H1 (cell line): Measurements from ENCODE around the gene FARS2. TPM values are rescaled to one million over a fixed set of nuclear protein-coding genes. Genes with fewer than 3 reads are reported as not detected.

Experiments
- CTCF ChIA-PET: fragments of 300-600 bp; sonication (Branson Sonifier 250); formaldehyde crosslinking; loops from one replicate; lab custom pipeline; 2021; ENCODE audit not compliant: partially characterized antibody; lab: Charles Lee
- POLR2A ChIA-PET: fragments of 300-600 bp; sonication (Branson Sonifier 250); formaldehyde crosslinking; loops from one replicate; lab custom pipeline; 2021; ENCODE audit warnings: inconsistent platforms; ENCODE audit not compliant: partially characterized antibody; lab: Charles Lee
- DNase-seq, 2 experiments: peaks; one replicate each; pipeline versions ENCODE4 v3.0.0 to v3.0.0-alpha.2; 2010 to 2022; ENCODE audit warnings: low spot score in 2 of 2, low read depth in 1 of 2, mixed read lengths in 1 of 2
- FAIRE-seq: peaks from 2 replicates; lab custom pipeline; 2011; peaks lifted over from hg19 to GRCh38; lab: Jason Lieb, UNC
- H2AFZ ChIP-seq: 2 replicates; pipeline ENCODE4 v1.8.1; 2012; ENCODE audit warnings: low read length, inconsistent platforms
- H2AK5ac ChIP-seq: 2 replicates; pipeline ENCODE4 v1.6.1; 2013; ENCODE audit warnings: low read depth, low read length
- H2BK120ac ChIP-seq: replicated peaks from 2 replicates; pipeline ENCODE3; 2013; ENCODE audit warnings: low read depth, low read length, inconsistent platforms
- H2BK12ac ChIP-seq: 2 replicates; pipeline ENCODE4 v1.6.1; 2013; ENCODE audit warnings: low read depth, low read length
- H2BK15ac ChIP-seq: 2 replicates; pipeline ENCODE4 v1.6.1; 2013; ENCODE audit warnings: low read length
- H2BK20ac ChIP-seq: 2 replicates; pipeline ENCODE4 v1.6.1; 2013; ENCODE audit warnings: low read length
- H2BK5ac ChIP-seq: 2 replicates; pipeline ENCODE4 v1.6.1; 2013; ENCODE audit warnings: low read depth, low read length
- H3K14ac ChIP-seq: 2 replicates; pipeline ENCODE4 v1.6.1; 2013; ENCODE audit warnings: inconsistent platforms; ENCODE audit not compliant: insufficient read length
- H3K18ac ChIP-seq: 2 replicates; pipeline ENCODE4 v1.6.1; 2013; ENCODE audit warnings: low read length; ENCODE audit errors: extremely low read depth
- H3K23ac ChIP-seq: 2 replicates; pipeline ENCODE4 v1.6.1; 2013; ENCODE audit warnings: inconsistent platforms; ENCODE audit not compliant: insufficient read length
- H3K23me2 ChIP-seq: 2 replicates; pipeline ENCODE4 v1.6.1; 2013; ENCODE audit warnings: low read depth, low read length
- H3K27ac ChIP-seq: 2 replicates; pipeline ENCODE4 v1.6.1; 2011; ENCODE audit warnings: low read depth, low read length, inconsistent platforms
- H3K27me3 ChIP-seq, 4 experiments: replicated peaks in 1 of 4; 1 replicate in 1 of 4; 2 replicates in 3 of 4; pipeline versions ENCODE4 v1.6.1 to v1.8.1; 2011 to 2013; ENCODE audit warnings: low read length in 3 of 4, mild to moderate bottlenecking in 3 of 4, inconsistent platforms in 2 of 4, mixed read lengths in 2 of 4, moderate library complexity in 1 of 4; ENCODE audit not compliant: control insufficient read depth in 3 of 4, insufficient read depth in 3 of 4; ENCODE audit errors: extremely low read depth in 1 of 4
- H3K36me3 ChIP-seq, 4 experiments: 2 replicates each; pipeline versions ENCODE4 v1.6.1 to v1.8.1; 2011 to 2013; ENCODE audit warnings: mild to moderate bottlenecking in 4 of 4, low read length in 3 of 4, moderate library complexity in 2 of 4, control low read depth in 1 of 4, inconsistent platforms in 1 of 4; ENCODE audit not compliant: insufficient read depth in 4 of 4, control insufficient read depth in 2 of 4
- H3K4ac ChIP-seq: replicated peaks from 2 replicates; pipeline ENCODE3; 2013; ENCODE audit warnings: low read length, low read depth, mixed read lengths, inconsistent platforms; ENCODE audit not compliant: insufficient read length
- H3K4me1 ChIP-seq, 4 experiments: replicated peaks in 1 of 4; 1 replicate in 1 of 4; 2 replicates in 3 of 4; pipeline versions ENCODE4 v1.6.1 to v1.8.1; 2011 to 2013; ENCODE audit warnings: low read length in 3 of 4, inconsistent platforms in 2 of 4, mixed read lengths in 1 of 4; ENCODE audit not compliant: insufficient read depth in 4 of 4, control insufficient read depth in 3 of 4
- H3K4me2 ChIP-seq, 2 experiments: 2 replicates each; pipeline versions ENCODE4 v1.6.1 to v1.8.1; 2011 to 2013; ENCODE audit warnings: low read depth in 2 of 2, low read length in 2 of 2, control low read depth in 1 of 2, inconsistent platforms in 1 of 2, mild to moderate bottlenecking in 1 of 2; ENCODE audit not compliant: insufficient read depth in 1 of 2
- H3K4me3 ChIP-seq, 4 experiments: fragments of 200-600, 300-600 bp in 1 of 4; sonication (generic), shearing (Covaris generic), sonication (Bioruptor Twin) in 1 of 4; 2 replicates each; pipeline versions ENCODE4 v1.5.1 to v1.8.1; 2011 to 2016; ENCODE audit warnings: low read length in 4 of 4, low read depth in 3 of 4, control low read depth in 2 of 4, inconsistent platforms in 2 of 4, mild to moderate bottlenecking in 2 of 4, mixed read lengths in 1 of 4, moderate library complexity in 1 of 4; ENCODE audit not compliant: insufficient read depth in 2 of 4; ENCODE audit errors: extremely low read depth in 1 of 4
- H3K56ac ChIP-seq: replicated peaks from 2 replicates; pipeline ENCODE3; 2013; ENCODE audit warnings: low read depth, mild to moderate bottlenecking, mixed read lengths, low read length, inconsistent platforms; ENCODE audit not compliant: insufficient read length
- H3K79me1 ChIP-seq: 2 replicates; pipeline ENCODE4 v1.6.1; 2013; ENCODE audit warnings: low read depth, low read length, control low read depth
- H3K79me2 ChIP-seq, 2 experiments: 2 replicates each; pipeline versions ENCODE4 v1.6.1 to v1.8.1; 2012 to 2013; ENCODE audit warnings: low read length in 2 of 2, mild to moderate bottlenecking in 2 of 2, inconsistent platforms in 1 of 2; ENCODE audit not compliant: insufficient read depth in 2 of 2, control insufficient read depth in 1 of 2
- H3K9ac ChIP-seq, 4 experiments: replicated peaks in 1 of 4; 1 replicate in 1 of 4; 2 replicates in 3 of 4; pipeline versions ENCODE4 v1.6.1 to v1.8.1; 2011 to 2013; ENCODE audit warnings: low read depth in 3 of 4, low read length in 3 of 4, control low read depth in 2 of 4, mild to moderate bottlenecking in 2 of 4, moderate library complexity in 2 of 4, inconsistent platforms in 1 of 4; ENCODE audit errors: extremely low read depth in 1 of 4
- H3K9me3 ChIP-seq, 2 experiments: 2 replicates each; pipeline versions ENCODE4 v1.6.1 to v1.8.1; 2012 to 2013; ENCODE audit warnings: mild to moderate bottlenecking in 2 of 2, moderate library complexity in 2 of 2, control low read depth in 1 of 2, inconsistent platforms in 1 of 2, low read depth in 1 of 2, low read length in 1 of 2, mixed read lengths in 1 of 2; ENCODE audit not compliant: insufficient read depth in 2 of 2
- H4K20me1 ChIP-seq, 2 experiments: replicated peaks in 1 of 2; 2 replicates each; pipeline versions ENCODE3 to v1.8.1; 2011 to 2013; ENCODE audit warnings: inconsistent platforms in 2 of 2, low read length in 2 of 2, mild to moderate bottlenecking in 1 of 2; ENCODE audit not compliant: insufficient read depth in 2 of 2, control insufficient read depth in 1 of 2
- H4K5ac ChIP-seq: 2 replicates; pipeline ENCODE4 v1.6.1; 2013; ENCODE audit warnings: low read length, low read depth, mixed read lengths, inconsistent platforms; ENCODE audit not compliant: insufficient read length
- H4K8ac ChIP-seq: 2 replicates; pipeline ENCODE4 v1.8.0; 2013; ENCODE audit warnings: mild to moderate bottlenecking, moderate library complexity, low read length, inconsistent platforms; ENCODE audit not compliant: insufficient read depth; ENCODE audit errors: extremely low read depth
- H4K91ac ChIP-seq: replicated peaks from 2 replicates; pipeline ENCODE3; 2013; ENCODE audit warnings: low read length, mixed read lengths, inconsistent platforms; ENCODE audit not compliant: insufficient read length
- BCL11A ChIP-seq, 2 experiments: IDR thresholded peaks; one replicate each; pipeline ENCODE4 v1.6.1; 2011; ENCODE audit warnings: low read depth in 2 of 2, low read length in 2 of 2, mild to moderate bottlenecking in 2 of 2
- BRCA1 ChIP-seq: IDR thresholded peaks from 2 replicates; pipeline ENCODE4 v1.6.1; 2012; ENCODE audit warnings: low read depth, low read length, improper control_type of control experiment
- CHD2 ChIP-seq: IDR thresholded peaks from 2 replicates; pipeline ENCODE4 v1.6.1; 2012; ENCODE audit warnings: low read length, improper control_type of control experiment
- KDM1A ChIP-seq: fragments of 200-600, 300-600 bp; sonication (generic); IDR thresholded peaks from 2 replicates; pipeline ENCODE4 v1.7.1; 2016; ENCODE audit warnings: mild to moderate bottlenecking, low read length, borderline replicate concordance
- KDM5A ChIP-seq: fragments of 200-600 bp; IDR thresholded peaks from 2 replicates; pipeline ENCODE4 v1.7.1; 2012; ENCODE audit warnings: mild to moderate bottlenecking, low read length, inconsistent platforms, mixed read lengths
- NANOG ChIP-seq: IDR thresholded peaks from 2 replicates; pipeline ENCODE4 v1.6.1; 2011; ENCODE audit warnings: low read length, low read depth, mild to moderate bottlenecking, inconsistent platforms; ENCODE audit not compliant: insufficient read depth, poor library complexity, severe bottlenecking
- POLR2A ChIP-seq, 2 experiments: IDR thresholded peaks; 1 replicate in 1 of 2; 2 replicates in 1 of 2; pipeline ENCODE4 v1.6.1; 2011; ENCODE audit warnings: low read depth in 2 of 2, low read length in 2 of 2, mild to moderate bottlenecking in 2 of 2; ENCODE audit errors: control extremely low read depth in 1 of 2
- POLR2AphosphoS5 ChIP-seq: IDR thresholded peaks from 2 replicates; pipeline ENCODE4 v1.6.1; 2011; ENCODE audit warnings: low read depth, low read length
- RAD21 ChIP-seq, 2 experiments: IDR thresholded peaks in 1 of 2; conservative IDR thresholded peaks in 1 of 2; 2 replicates each; pipeline ENCODE4 v1.6.1; 2011; ENCODE audit warnings: low read depth in 2 of 2, low read length in 2 of 2, improper control_type of control experiment in 1 of 2, inconsistent platforms in 1 of 2, mild to moderate bottlenecking in 1 of 2, moderate library complexity in 1 of 2
- RXRA ChIP-seq: IDR thresholded peaks from 2 replicates; pipeline ENCODE4 v1.6.1; 2011; ENCODE audit warnings: low read depth, mild to moderate bottlenecking, low read length, moderate library complexity; ENCODE audit not compliant: insufficient read depth
- SIX5 ChIP-seq: IDR thresholded peaks from 2 replicates; pipeline ENCODE4 v1.6.1; 2011; ENCODE audit warnings: mild to moderate bottlenecking, low read depth, low read length
- WGBS, 2 experiments: shearing (Covaris generic) in 1 of 2; methylation state at CpG; one replicate each; pipeline versions ENCODE4 v1.1.6 to v1.1.7; 2013 to 2015; ENCODE audit warnings: low lambda C conversion rate in 2 of 2, mixed read lengths in 2 of 2, inconsistent platforms in 1 of 2, low coverage in 1 of 2, missing lambda C conversion rate in 1 of 2; ENCODE audit not compliant: insufficient replicate concordance in 2 of 2, insufficient coverage in 1 of 2, insufficient read length in 1 of 2; ENCODE audit errors: extremely low coverage in 1 of 2, missing lambda C conversion rate in 1 of 2; 5-methylcytosine and 5-hydroxymethylcytosine counted together
- polyA plus RNA-seq, 7 experiments: library from polyadenylated mRNA; depleted of rRNA in 3 of 7; stranded (reverse) in 5 of 7; unstranded in 2 of 7; fragments of >200 nt in 5 of 7; fragments of 200-250 nt in 2 of 7; gene quantifications; 1 replicate in 5 of 7; 2 replicates in 1 of 7; 4 replicates in 1 of 7; pipeline versions ENCODE4 v1.2.1 to v1.2.3, GENCODE V29; 2011 to 2013; ENCODE audit warnings: missing spikeins in 2 of 7, mixed read lengths in 2 of 7
- total RNA-seq: library from RNA; stranded (reverse); fragmentation: NEBNext Ultra II Directional; extraction: Animal tissue kit (Norgen Biotek cat#: 25700); gene quantifications from 2 replicates; pipeline ENCODE4 v1.2.1, GENCODE V29; 2021
- TF ChIP-seq, protein P1 (sequence below): IDR thresholded peaks from 2 replicates; pipeline ENCODE4 v1.6.1; 2011; ENCODE audit warnings: low read depth, mild to moderate bottlenecking, low read length; ENCODE audit not compliant: insufficient read depth
- TF ChIP-seq, protein P2 (sequence below): IDR thresholded peaks from 2 replicates; pipeline ENCODE4 v1.6.1; 2012; ENCODE audit warnings: inconsistent platforms

Gene FARS2
- total and polyA plus RNA-seq, 2 of the 8 experiments (the other 6 are each of a cell fraction or from before 2014, with no cell fraction given): 11.7 to 14.4 TPM

DNA sequence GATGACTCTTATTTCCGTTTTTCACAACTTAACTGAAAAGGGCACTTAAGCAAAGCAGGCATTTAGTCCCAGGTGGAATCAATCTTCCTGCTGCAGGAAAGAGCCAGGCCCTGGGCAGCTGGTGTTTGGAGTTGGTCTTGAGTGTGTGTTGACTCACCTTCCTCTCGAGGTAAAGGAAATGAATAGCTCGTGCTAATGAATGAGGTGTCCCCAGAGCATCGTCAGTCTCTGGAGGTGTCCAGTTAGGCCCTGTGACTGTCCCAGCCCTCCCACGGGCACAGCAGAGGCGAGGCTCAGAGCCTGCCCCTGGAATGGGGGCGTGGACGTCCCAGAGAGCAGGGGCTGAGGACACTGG, 467.7 kb downstream of the FARS2 start:
- H3K23me2 ChIP-seq: no peaks in the 10 kb centered on the region
- CTCF ChIA-PET: interaction anchor here (1.1 to 1.4 kb wide), 3 partner anchors 16 to 402 kb away, joined by 3 read pairs; no protein-coding TSS in a partner anchor
- H3K36me3 ChIP-seq: no peaks in the 10 kb centered on the region
- no peak overlapping the region for H3K4me3 ChIP-seq
- H3K27ac ChIP-seq: no peak overlapping the region
- no peaks in the 10 kb centered on the region for H4K20me1 ChIP-seq
- H2BK120ac ChIP-seq: no peak overlapping the region
- no peak for DNase-seq
- WGBS, 2 experiments: 83% methylated on average over 8 of the region's 8 CpGs; no CpG with 5 or more reads in 1 of the 2 experiments
- H4K8ac ChIP-seq: no peak overlapping the region
- no peak overlapping the region for H2AFZ ChIP-seq
- H3K14ac ChIP-seq: no peak overlapping the region
- no peak for FAIRE-seq
- POLR2A ChIA-PET: no interaction called here
- H3K4me1 ChIP-seq: peaks cover 0 to 5% (median 2%) of the 10 kb centered on the region in 4 experiments; a peak in 3 of 7 replicates
- H3K79me1 ChIP-seq: no peaks in the 10 kb centered on the region
- peak overlapping the region; percentile 65; the same call in 1 of the 2 replicates for H2AK5ac ChIP-seq
- 0 out of 2 replicates have a peak overlapping the region, but pooled peaks have one; percentile 6 for H2BK12ac ChIP-seq
- H2BK15ac ChIP-seq: no peak overlapping the region
- no peak overlapping the region for H3K18ac ChIP-seq
- no peak overlapping the region for H2BK5ac ChIP-seq
- H3K79me2 ChIP-seq: no peaks in the 10 kb centered on the region
- no peaks in the 10 kb centered on the region; a peak in 1 of 7 replicates for H3K27me3 ChIP-seq
- H3K23ac ChIP-seq: no peak overlapping the region
- no peak overlapping the region for H3K9ac ChIP-seq
- H3K9me3 ChIP-seq: no peaks in the 10 kb centered on the region
- H4K5ac ChIP-seq: no peak overlapping the region
- no peak overlapping the region for H3K56ac ChIP-seq
- H3K4me2 ChIP-seq: no peak overlapping the region
- H4K91ac ChIP-seq: no peak overlapping the region
- no peak overlapping the region for H2BK20ac ChIP-seq
- TF ChIP-seq, protein P1, sequence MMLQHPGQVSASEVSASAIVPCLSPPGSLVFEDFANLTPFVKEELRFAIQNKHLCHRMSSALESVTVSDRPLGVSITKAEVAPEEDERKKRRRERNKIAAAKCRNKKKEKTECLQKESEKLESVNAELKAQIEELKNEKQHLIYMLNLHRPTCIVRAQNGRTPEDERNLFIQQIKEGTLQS: no peak
- TF ChIP-seq CHD2: no peak
- no peak for TF ChIP-seq KDM5A
- TF ChIP-seq BCL11A (IDR thresholded peaks at IDR 0.05; ENCODE audit: low read depth in 2 of 2, low read length in 2 of 2): no peak
- TF ChIP-seq RAD21 (IDR thresholded peaks at IDR 0.05 in 1 of 2, conservative IDR thresholded peaks at IDR 0.05 in 1 of 2; ENCODE audit: low read depth in 2 of 2, low read length in 2 of 2): no peak
- no peak for TF ChIP-seq SIX5
- no peak for TF ChIP-seq POLR2AphosphoS5
- no peak for TF ChIP-seq BRCA1
- TF ChIP-seq KDM1A: no peak
- TF ChIP-seq, protein P2, sequence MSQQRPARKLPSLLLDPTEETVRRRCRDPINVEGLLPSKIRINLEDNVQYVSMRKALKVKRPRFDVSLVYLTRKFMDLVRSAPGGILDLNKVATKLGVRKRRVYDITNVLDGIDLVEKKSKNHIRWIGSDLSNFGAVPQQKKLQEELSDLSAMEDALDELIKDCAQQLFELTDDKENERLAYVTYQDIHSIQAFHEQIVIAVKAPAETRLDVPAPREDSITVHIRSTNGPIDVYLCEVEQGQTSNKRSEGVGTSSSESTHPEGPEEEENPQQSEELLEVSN: no peak
- TF ChIP-seq RXRA: no peak
- TF ChIP-seq NANOG: no peak
- TF ChIP-seq POLR2A (IDR thresholded peaks at IDR 0.05; ENCODE audit: control extremely low read depth in 1 of 2, low read depth in 2 of 2, low read length in 2 of 2): no peak
- no peak overlapping the region for H3K4ac ChIP-seq
